Nephron progenitor cell (in vitro differentiated cells): ENCODE results near the gene ZSCAN12.
A peak's percentile ranks its signal among the peaks of the same experiment; 100 is the strongest.

ENCODE experiments used
- DNase-seq: peaks from one replicate; pipeline ENCODE4 v3.0.0; 2021
- H3K27ac Mint-ChIP-seq: 2 replicates; pipeline ENCODE4 v1.8.0; 2021; ENCODE audit warnings: mild to moderate bottlenecking, moderate library complexity, mixed read lengths
- H3K27me3 Mint-ChIP-seq: 2 replicates; pipeline ENCODE4 v1.8.0; 2021; ENCODE audit warnings: mild to moderate bottlenecking, low read depth, mixed read lengths; ENCODE audit not compliant: poor library complexity
- H3K36me3 Mint-ChIP-seq: 2 replicates; pipeline ENCODE4 v1.8.0; 2021; ENCODE audit warnings: low read depth, mixed read lengths
- H3K4me1 Mint-ChIP-seq: 2 replicates; pipeline ENCODE4 v1.8.0; 2021; ENCODE audit warnings: mixed read lengths
- H3K4me3 Mint-ChIP-seq: 2 replicates; pipeline ENCODE4 v1.8.0; 2021; ENCODE audit warnings: mild to moderate bottlenecking, moderate library complexity, mixed read lengths
- H3K9me3 Mint-ChIP-seq: 2 replicates; pipeline ENCODE4 v1.8.0; 2021; ENCODE audit warnings: mild to moderate bottlenecking, moderate library complexity, mixed read lengths
- CTCF ChIP-seq: fragments of 200-600 bp; sonication (generic); IDR thresholded peaks from 2 replicates; pipeline ENCODE4 v1.5.0; 2021; ENCODE audit warnings: antibody characterized with exemption

Gene ZSCAN12

GRCh38 chr6:28349344-28349891 is 50.1 kb downstream of the ZSCAN12 start:
- peak overlapping the region; percentile 97 for H3K4me3 Mint-ChIP-seq
- no peak for TF ChIP-seq CTCF
- peak overlapping the region; percentile 91 for H3K27ac Mint-ChIP-seq
- no peak for DNase-seq
- H3K4me1 Mint-ChIP-seq, result peaks cover 32% of the 10 kb centered on the region
- peaks cover 39% of the 10 kb centered on the region for H3K27me3 Mint-ChIP-seq
- H3K9me3 Mint-ChIP-seq, result peaks cover 24% of the 10 kb centered on the region
- peaks cover 30% of the 10 kb centered on the region for H3K36me3 Mint-ChIP-seq

DNA sequence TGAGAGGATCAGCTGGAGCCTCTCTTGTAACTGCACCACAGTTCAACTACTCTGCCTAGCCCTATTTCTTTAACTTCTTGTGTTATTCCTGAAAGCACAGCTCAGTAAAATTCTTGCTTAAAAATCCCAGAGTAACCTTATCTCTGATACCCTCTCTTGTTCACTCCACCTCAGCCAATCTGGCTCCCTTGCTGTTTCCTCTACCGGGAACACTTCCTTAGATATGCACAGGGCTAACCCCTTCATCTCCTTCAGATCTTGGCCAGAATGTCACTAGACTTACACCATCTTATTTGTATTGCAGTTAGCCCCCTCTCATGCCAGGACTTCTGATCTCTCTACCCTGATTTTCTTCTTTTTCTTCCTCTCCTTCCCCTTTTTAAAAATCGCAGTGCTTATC is 52.4 kb downstream of the ZSCAN12 start:
- DNase-seq, result no peak
- TF ChIP-seq CTCF, result no peak
- peaks cover 29% of the 10 kb centered on the region for H3K4me1 Mint-ChIP-seq
- no peak overlapping the region for H3K4me3 Mint-ChIP-seq
- H3K36me3 Mint-ChIP-seq, result peaks cover 8% of the 10 kb centered on the region
- H3K27ac Mint-ChIP-seq, result no peak overlapping the region
- H3K9me3 Mint-ChIP-seq, result peaks cover 6% of the 10 kb centered on the region
- H3K27me3 Mint-ChIP-seq, result peaks cover 42% of the 10 kb centered on the region

DNA sequence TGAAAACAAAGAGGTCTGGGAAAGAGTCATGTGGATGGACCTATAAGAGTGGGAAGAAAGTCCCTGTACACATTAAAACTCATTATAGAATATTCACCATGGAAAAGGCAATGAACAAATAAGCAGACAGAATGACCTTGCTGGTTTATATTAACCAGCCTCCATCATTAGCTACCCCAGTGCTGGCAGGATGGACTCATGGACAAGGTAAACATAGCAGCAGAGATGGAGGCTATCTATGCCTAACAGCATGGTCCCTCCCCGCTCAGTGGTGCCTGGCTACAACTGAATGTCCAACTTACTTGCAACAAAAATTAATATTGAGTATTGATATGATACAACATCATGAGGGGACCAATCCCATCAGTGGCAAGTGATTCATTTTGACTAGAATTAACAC is 54.3 kb downstream of the ZSCAN12 start:
- Mint-ChIP-seq H3K27me3 (peaks cover 50% of the 10 kb centered on the region), H3K4me3 (no peak overlapping the region), H3K27ac (no peak overlapping the region), H3K9me3 (peaks cover 7% of the 10 kb centered on the region), H3K4me1 (peaks cover 10% of the 10 kb centered on the region), H3K36me3 (peaks cover 8% of the 10 kb centered on the region)
- no peak for DNase-seq
- no peak for TF ChIP-seq CTCF

DNA sequence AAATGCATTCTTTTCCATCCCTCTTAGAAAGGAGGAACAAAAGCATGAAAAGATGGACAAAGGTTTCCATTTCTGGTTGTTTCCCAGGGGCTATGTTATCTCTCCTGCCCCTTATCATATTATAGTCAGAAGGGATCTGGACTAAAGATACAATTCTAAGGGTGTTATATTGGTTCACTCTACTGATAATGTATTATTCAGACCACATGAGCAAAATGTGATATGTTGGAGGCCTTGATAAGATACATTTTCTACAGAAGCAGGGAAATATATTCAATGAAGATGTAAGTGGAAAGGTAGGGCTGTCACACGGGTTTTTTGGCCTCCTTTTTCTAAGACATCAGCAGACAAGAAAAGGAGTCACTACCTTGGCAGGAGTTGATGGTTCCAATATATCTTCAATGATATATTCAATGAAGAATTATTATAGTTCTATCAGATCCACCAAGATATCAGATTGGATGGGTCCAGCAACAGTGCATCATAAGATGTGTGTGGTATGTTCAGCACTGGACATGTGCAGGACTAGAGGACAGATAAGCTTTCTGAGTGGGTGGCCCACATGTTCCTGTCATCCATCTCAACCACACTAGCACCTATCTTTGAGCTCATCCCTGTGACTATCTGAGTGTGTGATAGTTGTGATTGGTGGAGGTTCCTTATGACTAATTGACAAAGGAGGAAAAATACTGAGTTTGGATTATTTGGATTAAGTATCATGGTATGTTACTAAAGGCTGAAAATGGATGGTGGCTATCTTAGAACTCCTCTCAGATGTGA is 55.5 kb downstream of the ZSCAN12 start:
- no peak for TF ChIP-seq CTCF

DNA sequence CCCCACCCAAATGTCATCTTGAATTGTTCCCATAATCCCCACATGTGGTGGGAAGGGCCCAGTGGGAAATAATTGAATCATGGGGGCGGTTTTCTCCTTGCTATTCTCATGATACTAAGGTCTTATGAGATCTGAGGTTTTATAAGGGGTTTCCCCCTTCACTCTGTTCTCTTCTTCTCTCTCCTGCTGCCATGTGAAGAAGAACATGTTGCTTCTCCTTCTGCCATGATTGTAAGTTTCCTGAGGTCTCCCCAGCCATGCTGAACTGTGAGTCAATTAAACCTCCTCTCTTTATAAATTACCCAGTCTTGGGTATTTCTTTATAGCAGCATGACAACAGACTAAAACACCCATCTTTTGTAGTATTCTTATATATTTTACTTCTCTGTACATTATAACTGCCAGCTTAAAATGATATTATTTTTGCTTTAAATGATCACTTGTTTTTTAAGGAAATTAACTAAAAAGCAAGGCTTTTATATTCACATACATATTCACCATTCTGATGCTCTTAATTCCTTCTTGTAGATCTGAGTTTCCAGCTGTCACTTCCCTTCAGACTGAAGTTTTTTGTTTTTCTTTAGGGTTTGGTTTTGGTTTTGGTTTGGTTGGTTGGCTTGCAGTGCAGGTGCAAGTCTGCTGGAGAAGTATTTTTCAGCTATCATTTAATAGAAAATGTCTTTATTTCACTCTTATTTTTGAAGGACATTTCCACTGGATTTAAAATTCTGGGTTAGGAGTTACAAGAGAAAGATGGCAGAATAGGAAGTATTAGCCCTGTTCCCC is 59.0 kb downstream of the ZSCAN12 start:
- no peak overlapping the region for H3K27ac Mint-ChIP-seq
- DNase-seq, result no peak
- H3K4me3 Mint-ChIP-seq, result no peak overlapping the region
- no peaks in the 10 kb centered on the region for H3K4me1 Mint-ChIP-seq
- peaks cover 20% of the 10 kb centered on the region for H3K27me3 Mint-ChIP-seq
- H3K36me3 Mint-ChIP-seq, result peaks cover 14% of the 10 kb centered on the region
- TF ChIP-seq CTCF, result no peak
- H3K9me3 Mint-ChIP-seq, result peaks cover 13% of the 10 kb centered on the region

More for the DNA sequence above, 55.5 kb downstream of the ZSCAN12 start:
- Mint-ChIP-seq H3K27me3 (peaks cover 52% of the 10 kb centered on the region), H3K9me3 (peaks cover 13% of the 10 kb centered on the region), H3K4me3 (no peak overlapping the region), H3K36me3 (peaks cover 14% of the 10 kb centered on the region), H3K4me1 (no peaks in the 10 kb centered on the region), H3K27ac (no peak overlapping the region)
- DNase-seq, result no peak
